ENCODE data around the gene PLB1. TPM values are rescaled to one million over a fixed set of nuclear protein-coding genes. Genes with fewer than 3 reads are reported as not detected.

PLB1 gene
- total and polyA plus RNA-seq, 9 of the 15 experiments (the other 6 are each of a cell fraction or from before 2014, with no cell fraction given) = 0.01 to 0.09 (median 0.07) TPM; not detected in 2

DNA sequence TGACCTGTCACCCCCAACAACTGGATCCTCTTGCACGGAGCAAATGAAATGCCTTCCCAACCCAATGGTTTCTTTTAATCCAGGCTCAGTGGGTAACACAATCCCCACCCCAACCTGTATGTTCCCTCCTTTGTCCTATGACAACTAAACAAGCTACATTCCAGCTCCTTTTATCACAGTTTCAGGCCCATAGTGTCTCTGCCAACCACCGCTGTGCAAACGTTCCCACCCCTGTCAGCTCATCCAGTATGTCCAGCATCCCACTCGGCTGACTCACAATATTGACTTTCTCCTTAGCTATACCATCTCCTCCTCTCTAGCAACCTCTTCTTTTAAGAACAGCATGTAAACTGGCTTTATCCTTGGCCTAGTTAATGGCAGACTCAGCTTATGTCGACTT lies 137.9 kb downstream of the PLB1 start:
- Histone ChIP-seq H3K9ac (ENCODE audit: insufficient read depth in 1 of 2, low read depth in 2 of 2, low read length in 2 of 2) (no peak overlapping the region), H3K27ac (ENCODE audit: extremely low read depth, low read depth, low read length) (no peak overlapping the region), H3K4me3 (no peak overlapping the region), H3K9me1 (ENCODE audit: control insufficient read depth, insufficient read depth, low read length) (no peaks in the 10 kb centered on the region), H3K4me1 (replicated peaks in 1 of 2; ENCODE audit: control insufficient read depth in 2 of 2, insufficient read depth in 2 of 2, low read length in 2 of 2) (no peaks in the 10 kb centered on the region), H3K36me3 (ENCODE audit: control insufficient read depth, insufficient read depth, low read length) (no peaks in the 10 kb centered on the region), H3K27me3 (ENCODE audit: control insufficient read depth in 2 of 2, insufficient read depth in 2 of 2, low read length in 2 of 2) (peaks cover 2 to 40% of the 10 kb centered on the region in 2 experiments; a peak in 3 of 5 replicates), H3K79me2 (ENCODE audit: control insufficient read depth, insufficient read depth, low read length) (no peaks in the 10 kb centered on the region), H4K20me1 (replicated peaks; ENCODE audit: control insufficient read depth, insufficient read depth, low read length) (no peaks in the 10 kb centered on the region; the same call in 1 of the 2 replicates), H3K4me2 (ENCODE audit: insufficient read depth, low read length) (no peak overlapping the region), H2AFZ (ENCODE audit: low read depth, low read length) (no peak overlapping the region), H3K9me3 (replicated peaks; ENCODE audit: control insufficient read depth, insufficient read depth, low read depth, low read length) (no peaks in the 10 kb centered on the region)
- ATAC-seq (no peak), FAIRE-seq (no peak), DNase-seq (ENCODE audit: extremely low read depth in 1 of 4, low spot score in 3 of 4) (no peak)
- WGBS (ENCODE audit: insufficient coverage, low coverage, missing lambda C conversion rate) = 19% methylated on average over 5 of the region's 5 CpGs
- CTCF ChIA-PET (ENCODE audit: low intra/inter-chr PET ratio) = no interaction called here
- POLR2A ChIA-PET = no interaction called here
- TF ChIP-seq FIP1L1 (IDR thresholded peaks at IDR 0.05; ENCODE audit: low read depth, low read length, poor library complexity, severe bottlenecking) (no peak), SMC3 (conservative IDR thresholded peaks at IDR 0.05; ENCODE audit: insufficient read depth, low read depth, low read length) (no peak), ILF3 (IDR thresholded peaks at IDR 0.05; ENCODE audit: borderline replicate concordance) (no peak), HNRNPUL1 (IDR thresholded peaks at IDR 0.05; ENCODE audit: low read length) (no peak), ZNF707 (CRISPR knock-in tag; conservative IDR thresholded peaks at IDR 0.05) (no peak)
- TF ChIP-seq, protein P1, sequence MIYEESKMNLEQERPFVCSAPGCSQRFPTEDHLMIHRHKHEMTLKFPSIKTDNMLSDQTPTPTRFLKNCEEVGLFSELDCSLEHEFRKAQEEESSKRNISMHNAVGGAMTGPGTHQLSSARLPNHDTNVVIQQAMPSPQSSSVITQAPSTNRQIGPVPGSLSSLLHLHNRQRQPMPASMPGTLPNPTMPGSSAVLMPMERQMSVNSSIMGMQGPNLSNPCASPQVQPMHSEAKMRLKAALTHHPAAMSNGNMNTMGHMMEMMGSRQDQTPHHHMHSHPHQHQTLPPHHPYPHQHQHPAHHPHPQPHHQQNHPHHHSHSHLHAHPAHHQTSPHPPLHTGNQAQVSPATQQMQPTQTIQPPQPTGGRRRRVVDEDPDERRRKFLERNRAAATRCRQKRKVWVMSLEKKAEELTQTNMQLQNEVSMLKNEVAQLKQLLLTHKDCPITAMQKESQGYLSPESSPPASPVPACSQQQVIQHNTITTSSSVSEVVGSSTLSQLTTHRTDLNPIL (CRISPR knock-in tag; IDR thresholded peaks at IDR 0.05) = no peak
- in situ Hi-C loops (cut with MboI) = no loop called here
- intact Hi-C loops (cut with micrococcal nuclease) = no loop called here
- no TSS peak for BruUV-seq (replicated peaks)

Data from K562 (cell line).